ENCODE measurements around the gene RAB18. TPM values are rescaled to one million over a fixed set of nuclear protein-coding genes. Genes with fewer than 3 reads are reported as not detected.
A peak's percentile ranks its signal among the peaks of the same experiment; 100 is the strongest.

RAB18 gene
- total RNA-seq, 1 donor from 2014 or later, result 8.3 TPM

DNA sequence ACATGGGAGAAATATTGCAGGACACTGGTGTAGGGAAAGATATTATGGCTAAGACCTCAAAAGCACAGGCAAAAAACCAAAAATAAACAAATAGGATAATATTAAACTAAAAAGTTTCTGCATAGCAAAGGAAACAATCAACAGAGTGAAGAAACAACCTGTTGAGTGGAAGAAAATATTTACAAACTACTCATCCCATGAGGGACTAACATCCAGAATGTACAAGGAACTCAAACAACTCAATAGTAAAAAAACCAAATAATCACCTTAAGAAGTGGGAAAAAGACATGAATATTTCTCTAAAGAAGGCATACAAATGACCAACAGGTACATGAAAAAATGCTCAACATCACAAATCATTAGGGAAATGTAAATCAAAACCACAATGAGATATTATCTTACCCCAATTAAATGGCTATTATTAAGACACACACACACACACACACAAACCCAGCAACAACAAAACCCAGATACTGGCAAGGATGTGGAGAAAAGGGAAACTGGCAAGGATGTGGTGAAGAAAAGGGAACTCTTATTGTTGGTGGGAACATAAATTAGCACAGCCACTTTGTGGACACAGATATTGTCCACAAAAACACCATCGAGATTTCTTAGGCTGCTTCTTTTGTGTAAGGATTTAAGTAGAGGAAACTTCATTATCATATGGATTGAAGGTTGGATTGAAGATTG is 9.8 kb upstream of the RAB18 start:
- Histone ChIP-seq H3K27me3 (no peaks in the 10 kb centered on the region), H3K4me1 (no peaks in the 10 kb centered on the region), H3K36me3 (no peaks in the 10 kb centered on the region), H3K4me3 (no peak overlapping the region), H3K27ac (no peak overlapping the region), H3K9me3 (peaks cover 0 to 5% of the 10 kb centered on the region in 2 donors)
- DNase-seq (ENCODE audit: low spot score in 2 of 2), result no peak
- no peak for TF ChIP-seq CTCF (IDR thresholded peaks at IDR 0.05)
- intact Hi-C loops (cut with DNase I), result no loop called here

DNA sequence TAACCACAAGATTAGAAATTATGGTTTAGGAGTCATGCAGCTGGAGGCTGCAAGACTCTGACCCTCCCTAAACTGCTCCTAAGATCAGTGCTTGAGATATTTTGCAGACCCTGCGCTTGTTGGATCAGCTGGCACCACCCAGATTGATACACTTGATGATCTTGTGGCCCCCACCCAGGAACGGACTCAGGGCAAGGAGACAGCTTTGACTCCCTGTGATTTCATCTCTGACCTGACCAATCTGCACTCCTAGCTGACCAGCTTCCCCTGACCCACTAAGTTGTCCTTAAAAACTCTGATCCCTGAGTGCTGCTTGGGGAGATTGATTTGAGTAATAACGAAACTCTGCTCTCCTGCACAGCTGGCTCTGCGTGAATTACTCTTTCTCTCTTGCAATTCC is 8.0 kb upstream of the RAB18 start:
- Histone ChIP-seq H3K4me3 (no peak overlapping the region), H3K36me3 (no peaks in the 10 kb centered on the region), H3K4me1 (no peaks in the 10 kb centered on the region), H3K27ac (no peak overlapping the region), H3K27me3 (no peaks in the 10 kb centered on the region), H3K9me3 (peaks cover 0 to 1% of the 10 kb centered on the region in 2 donors)
- intact Hi-C loops (cut with DNase I), result no loop called here
- DNase-seq (ENCODE audit: low spot score in 2 of 2), result no peak
- no peak for TF ChIP-seq CTCF (IDR thresholded peaks at IDR 0.05)

DNA sequence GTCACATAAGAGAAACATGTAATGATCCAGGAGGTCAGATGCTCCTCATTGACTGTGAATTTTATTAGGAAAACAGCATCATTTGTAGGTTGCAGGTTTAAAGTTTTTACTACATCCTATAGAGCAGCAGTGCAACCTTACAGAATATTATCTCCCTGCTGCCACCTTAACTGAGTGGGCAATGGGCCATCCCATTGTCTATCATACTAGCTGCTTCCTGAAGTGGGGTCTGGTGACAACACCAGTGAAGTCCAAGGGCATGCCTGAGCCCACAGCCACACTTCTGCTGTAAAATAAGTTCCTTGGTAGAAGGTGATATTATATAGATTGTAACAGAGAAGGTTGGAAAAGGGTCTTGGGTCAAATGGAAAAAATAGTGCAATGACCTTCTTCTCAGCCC is 4.0 kb upstream of the RAB18 start:
- no peaks in the 10 kb centered on the region for H3K36me3 ChIP-seq
- no peak for TF ChIP-seq CTCF (IDR thresholded peaks at IDR 0.05)
- H3K4me1 ChIP-seq, result peaks cover 0 to 3% of the 10 kb centered on the region in 2 donors
- H3K27ac ChIP-seq, result no peak overlapping the region
- no peaks in the 10 kb centered on the region for H3K27me3 ChIP-seq
- H3K9me3 ChIP-seq, result no peaks in the 10 kb centered on the region
- no peak for DNase-seq (ENCODE audit: low spot score in 2 of 2)
- no peak overlapping the region for H3K4me3 ChIP-seq
- intact Hi-C loops (cut with DNase I), result loop anchor here (10.0 kb wide), 1 partner anchor 805 kb away; the partner anchor contains the start of gene MPP7

- Histone ChIP-seq H3K4me1 (peaks cover 4 to 11% of the 10 kb centered on the region in 2 donors), H3K36me3 (no peaks in the 10 kb centered on the region), H3K27ac (no peak overlapping the region), H3K9me3 (no peaks in the 10 kb centered on the region), H3K4me3 (no peak overlapping the region), H3K27me3 (no peaks in the 10 kb centered on the region)
- DNase-seq (ENCODE audit: low spot score in 2 of 2), result no peak
- intact Hi-C loops (cut with DNase I), result loop anchor here (10.0 kb wide), 1 partner anchor 804 kb away; the partner anchor contains the start of gene MPP7
- TF ChIP-seq CTCF (IDR thresholded peaks at IDR 0.05), result no peak
Observed at GRCh38 chr10:27500886-27501285, 3.2 kb upstream of the RAB18 start.

- Histone ChIP-seq H3K36me3 (no peaks in the 10 kb centered on the region), H3K27ac (peak overlapping the region; percentile 91 to 93), H3K4me1 (peaks cover 4 to 19% of the 10 kb centered on the region in 2 donors), H3K4me3 (peak overlapping the region; percentile 73 to 96), H3K9me3 (no peaks in the 10 kb centered on the region), H3K27me3 (no peaks in the 10 kb centered on the region)
- intact Hi-C loops (cut with DNase I), result loop anchor here (1.0 to 10.0 kb wide), 4 partner anchors 241 to 1030 kb away; partner anchors contain the start of genes ACBD5, MKX, MPP7 and WAC
- no peak for DNase-seq (ENCODE audit: low spot score in 2 of 2)
- no peak for TF ChIP-seq CTCF (IDR thresholded peaks at IDR 0.05)
Observed at GRCh38 chr10:27503498-27504006, 552 bp upstream of the RAB18 start.
